Sciatic nerve (tissue), 2 donors: Measurements from ENCODE around the gene EVX2. TPM values are rescaled to one million over a fixed set of nuclear protein-coding genes. Genes with fewer than 3 reads are reported as not detected.

ENCODE experiments used
- ATAC-seq: fragments of 200-7000 bp; cut with Tn5 transposase; one replicate; pipeline ENCODE4 v1.9.1; 2020; ENCODE audit warnings: mild to moderate bottlenecking, moderate library complexity
- DNase-seq: peaks from one replicate; pipeline ENCODE4 v3.0.0-alpha.2; 2020; ENCODE audit warnings: low spot score
- intact Hi-C: fragments of 100-400 bp; cut with DNase I; formaldehyde crosslinking; loops from one replicate; pipeline ENCODE4 v1.14.2; 2022
- total RNA-seq: library from RNA; stranded (reverse); fragmentation: NEBNext Ultra II Directional; extraction: Animal tissue kit (Norgen Biotek cat#: 25700); gene quantifications from one replicate; pipeline ENCODE4 v1.2.1, GENCODE V29; 2021
- donor health status: DM: no; HTN: no; CAD: no.
- donor health status: DM: no; HTN: no; CAD: no.

The EVX2 gene
- total RNA-seq, 1 donor from 2014 or later, result not detected

GRCh38 chr2:176100547-176101140 lies 16.9 kb upstream of the EVX2 start:
- ATAC-seq (no peak), DNase-seq (no peak)
- intact Hi-C loops, result no loop called here

GRCh38 chr2:176099728-176100546 lies 16.2 kb upstream of the EVX2 start, which contains the start of gene HOXD12:
TSS of gene HOXD12 (plus strand) at chr2:176099795. CDS start at chr2:176099802, 7 bp downstream.
- ATAC-seq (no peak), DNase-seq (no peak)
- intact Hi-C loops, result loop anchor here (10.0 kb wide), 1 partner anchor 1765 kb away; the partner anchor contains the start of gene SP9

GRCh38 chr2:176099159-176099727 lies 15.5 kb upstream of the EVX2 start:
- intact Hi-C loops, result loop anchor here (10.0 kb wide), 1 partner anchor 1764 kb away; the partner anchor contains the start of gene SP9
- ATAC-seq (no peak), DNase-seq (no peak)

- ATAC-seq (peak; percentile 7), DNase-seq (no peak)
- intact Hi-C loops, result loop anchor here (10.0 kb wide), 1 partner anchor 1764 kb away; the partner anchor contains the start of gene SP9
Observed at GRCh38 chr2:176098366-176099158, 14.8 kb upstream of the EVX2 start.

GRCh38 chr2:176097820-176098365 lies 14.1 kb upstream of the EVX2 start:
- intact Hi-C loops, result loop anchor here (10.0 kb wide), 1 partner anchor 1763 kb away; the partner anchor contains the start of gene SP9
- DNase-seq (no peak), ATAC-seq (peak; percentile 7)

GRCh38 chr2:176096986-176097819 lies 13.4 kb upstream of the EVX2 start:
- ATAC-seq (peak; percentile 75), DNase-seq (no peak)
- intact Hi-C loops, result loop anchor here (10.0 kb wide), 1 partner anchor 1762 kb away; the partner anchor contains the start of gene SP9

- ATAC-seq (no peak), DNase-seq (no peak)
- intact Hi-C loops, result loop anchor here (10.0 kb wide), 1 partner anchor 1762 kb away; the partner anchor contains the start of gene SP9
Observed at GRCh38 chr2:176096243-176096985, 12.7 kb upstream of the EVX2 start.

- DNase-seq, result no peak
- ATAC-seq, result no peak
- intact Hi-C loops, result loop anchor here (10.0 kb wide), 1 partner anchor 1761 kb away; the partner anchor contains the start of gene SP9
Observed at GRCh38 chr2:176095421-176095820, 11.7 kb upstream of the EVX2 start.

GRCh38 chr2:176094349-176094748 lies 10.6 kb upstream of the EVX2 start:
- DNase-seq (no peak), ATAC-seq (no peak)
- intact Hi-C loops, result loop anchor here (10.0 kb wide), 1 partner anchor 1760 kb away; the partner anchor contains the start of gene SP9

- no peak for ATAC-seq
- intact Hi-C loops, result loop anchor here (10.0 kb wide), 1 partner anchor 1759 kb away; the partner anchor contains the start of gene SP9
Observed at GRCh38 chr2:176093898-176094249, 10.1 kb upstream of the EVX2 start.

GRCh38 chr2:176093145-176093897 lies 9.6 kb upstream of the EVX2 start:
- no peak for DNase-seq
- intact Hi-C loops, result loop anchor here (10.0 kb wide), 1 partner anchor 1759 kb away; the partner anchor contains the start of gene SP9
- no peak for ATAC-seq

More at GRCh38 chr2:176093898-176094249, 10.1 kb upstream of the EVX2 start:
- no peak for DNase-seq

GRCh38 chr2:176092270-176093144 lies 8.7 kb upstream of the EVX2 start, which contains the start of gene HOXD13:
TSS of gene HOXD13 (plus strand) at chr2:176092721. CDS start at chr2:176092891, 170 bp downstream.
- DNase-seq, result no peak
- intact Hi-C loops, result loop anchor here (10.0 kb wide), 1 partner anchor 1758 kb away; the partner anchor contains the start of gene SP9
- no peak for ATAC-seq

- intact Hi-C loops, result loop anchor here (10.0 kb wide), 1 partner anchor 1757 kb away; the partner anchor contains the start of gene SP9
- DNase-seq (no peak), ATAC-seq (no peak)
Observed at GRCh38 chr2:176091329-176092258, 7.8 kb upstream of the EVX2 start.

- intact Hi-C loops, result loop anchor here (10.0 kb wide), 1 partner anchor 1756 kb away; the partner anchor contains the start of gene SP9
- DNase-seq (no peak), ATAC-seq (no peak)
Observed at GRCh38 chr2:176090862-176091261, 7.1 kb upstream of the EVX2 start.
